Progenitor cell of endocrine pancreas (in vitro differentiated cells): Measurements from ENCODE around the gene PSRC1. TPM values are rescaled to one million over a fixed set of nuclear protein-coding genes. Genes with fewer than 3 reads are reported as not detected.
A peak's percentile ranks its signal among the peaks of the same experiment; 100 is the strongest.

Source experiments
- DNase-seq: peaks from one replicate; pipeline ENCODE4 v3.0.0; 2021; ENCODE audit warnings: low spot score; ENCODE audit not compliant: unreplicated experiment
- H3K27ac Mint-ChIP-seq: 2 replicates; pipeline ENCODE4 v1.8.0; 2021; ENCODE audit warnings: mild to moderate bottlenecking, moderate library complexity, mixed read lengths
- H3K27me3 Mint-ChIP-seq: 2 replicates; pipeline ENCODE4 v1.8.0; 2021; ENCODE audit warnings: mixed read lengths
- H3K36me3 Mint-ChIP-seq: 2 replicates; pipeline ENCODE4 v1.8.0; 2022; ENCODE audit warnings: mixed read lengths; ENCODE audit not compliant: insufficient read depth
- H3K4me1 Mint-ChIP-seq: 2 replicates; pipeline ENCODE4 v1.8.0; 2021; ENCODE audit warnings: low read depth, mixed read lengths
- H3K4me3 Mint-ChIP-seq: 2 replicates; pipeline ENCODE4 v1.8.0; 2021; ENCODE audit warnings: low read depth, mild to moderate bottlenecking, moderate library complexity, mixed read lengths
- H3K9me3 Mint-ChIP-seq: 2 replicates; pipeline ENCODE4 v1.8.0; 2021; ENCODE audit warnings: low read depth, mixed read lengths
- CTCF ChIP-seq: fragments of 200-600 bp; sonication (generic); IDR thresholded peaks from one replicate; pipeline ENCODE4 v1.5.0; 2021; ENCODE audit warnings: antibody characterized with exemption, mild to moderate bottlenecking; ENCODE audit not compliant: unreplicated experiment
- total RNA-seq: library from RNA; stranded (reverse); gene quantifications from 2 replicates; pipeline ENCODE4 v1.2.1, GENCODE V29; 2021

PSRC1 gene
- total RNA-seq, 1 donor from 2014 or later: 29.4 TPM

- Mint-ChIP-seq H3K27me3 (no peaks in the 10 kb centered on the region), H3K9me3 (no peaks in the 10 kb centered on the region), H3K27ac (peak overlapping the region; percentile 93), H3K36me3 (peaks cover 11% of the 10 kb centered on the region), H3K4me3 (peak overlapping the region; percentile 49), H3K4me1 (peaks cover 33% of the 10 kb centered on the region)
- no peak for TF ChIP-seq CTCF
- peak; percentile 42 for DNase-seq
These were observed 8.1 kb downstream of the PSRC1 start for GRCh38 chr1:109274533-109275476.

GRCh38 chr1:109273570-109274288, 9.2 kb downstream of the PSRC1 start:
- peaks cover 10% of the 10 kb centered on the region for H3K36me3 Mint-ChIP-seq
- DNase-seq: no peak
- peak overlapping the region; percentile 93 for H3K27ac Mint-ChIP-seq
- no peak for TF ChIP-seq CTCF
- H3K4me1 Mint-ChIP-seq: peaks cover 33% of the 10 kb centered on the region
- H3K9me3 Mint-ChIP-seq: no peaks in the 10 kb centered on the region
- no peak overlapping the region for H3K4me3 Mint-ChIP-seq
- no peaks in the 10 kb centered on the region for H3K27me3 Mint-ChIP-seq

GRCh38 chr1:109272831-109273547, 10.0 kb downstream of the PSRC1 start:
- no peak for TF ChIP-seq CTCF
- Mint-ChIP-seq H3K27ac (peak overlapping the region; percentile 24), H3K27me3 (no peaks in the 10 kb centered on the region), H3K4me1 (peaks cover 32% of the 10 kb centered on the region), H3K36me3 (peaks cover 12% of the 10 kb centered on the region), H3K4me3 (no peak overlapping the region), H3K9me3 (no peaks in the 10 kb centered on the region)
- no peak for DNase-seq

DNA sequence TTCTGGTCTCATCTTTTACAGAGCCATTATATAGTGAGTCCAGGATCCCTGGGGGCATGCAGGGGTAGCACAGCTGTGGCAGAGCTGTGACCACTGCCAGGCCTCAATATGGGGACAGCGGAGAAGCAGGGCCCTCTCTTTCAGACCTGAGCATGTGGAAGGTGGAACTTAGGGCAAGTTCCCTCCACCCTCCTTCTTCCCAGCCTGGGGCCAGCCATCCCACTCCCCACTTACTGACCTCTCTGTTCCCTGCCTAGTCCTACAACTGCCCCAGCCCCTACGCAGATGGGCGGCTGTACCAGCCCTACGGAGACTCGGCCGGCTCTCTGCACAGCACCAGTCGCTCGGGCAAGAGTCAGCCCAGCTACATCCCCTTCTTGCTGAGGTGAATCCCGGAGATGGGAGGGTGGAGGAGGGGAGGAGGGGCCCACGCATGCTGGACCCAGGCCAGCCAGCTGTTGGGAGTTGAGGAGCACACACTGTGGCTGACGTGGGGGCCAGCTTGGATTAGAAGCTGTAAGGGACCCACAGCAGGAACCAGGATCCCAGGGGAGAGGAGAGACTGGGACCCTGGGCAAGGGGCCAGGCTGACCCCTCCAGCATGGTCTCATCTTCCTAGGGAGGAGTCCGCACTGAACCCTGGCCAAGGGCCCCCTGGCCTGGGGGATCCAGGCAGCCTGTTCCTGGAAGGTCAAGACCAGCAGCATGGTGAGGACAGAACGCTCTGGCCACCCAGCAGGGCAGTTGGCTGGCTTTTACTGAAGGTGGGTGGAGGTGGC, 10.7 kb downstream of the PSRC1 start:
- Mint-ChIP-seq H3K27me3 (no peaks in the 10 kb centered on the region), H3K27ac (peak overlapping the region; percentile 24), H3K9me3 (no peaks in the 10 kb centered on the region), H3K4me1 (peaks cover 28% of the 10 kb centered on the region), H3K4me3 (no peak overlapping the region), H3K36me3 (peaks cover 14% of the 10 kb centered on the region)
- no peak for TF ChIP-seq CTCF
- DNase-seq: no peak
